WTC11 (cell line): Measurements from ENCODE around the gene CCDC3. TPM values are rescaled to one million over a fixed set of nuclear protein-coding genes. Genes with fewer than 3 reads are reported as not detected.

Experiments used
- ATAC-seq: fragments of 200-7000 bp; cut with Tn5 transposase; 2 replicates; pipeline ENCODE4 v1.10.0; 2021; ENCODE audit warnings: mild to moderate bottlenecking, moderate library complexity
- CTCF ChIA-PET: fragments of 300-600 bp; sonication (Branson Sonifier 250); formaldehyde crosslinking; loops from one replicate; lab custom pipeline; 2021; ENCODE audit warnings: antibody characterized with exemption; lab: Charles Lee
- POLR2A ChIA-PET: fragments of 350-600 bp; sonication (Branson Sonifier 250); formaldehyde crosslinking; loops from one replicate; lab custom pipeline; 2021; ENCODE audit warnings: antibody characterized with exemption; lab: Charles Lee
- DNase-seq: peaks from one replicate; pipeline ENCODE4 v3.0.0; 2021; ENCODE audit warnings: low spot score
- H3K27ac Mint-ChIP-seq: 2 replicates; pipeline ENCODE4 v1.8.0; 2021; ENCODE audit warnings: mixed read lengths
- H3K27me3 Mint-ChIP-seq: 2 replicates; pipeline ENCODE4 v1.8.0; 2021; ENCODE audit warnings: low read depth, mild to moderate bottlenecking, moderate library complexity, mixed read lengths
- H3K36me3 Mint-ChIP-seq: 2 replicates; pipeline ENCODE4 v1.8.0; 2021; ENCODE audit warnings: mixed read lengths
- H3K4me1 Mint-ChIP-seq: 2 replicates; pipeline ENCODE4 v1.8.0; 2022; ENCODE audit warnings: mixed read lengths
- H3K4me3 Mint-ChIP-seq: 2 replicates; pipeline ENCODE4 v1.8.0; 2021; ENCODE audit warnings: mild to moderate bottlenecking, moderate library complexity, mixed read lengths
- H3K9me3 Mint-ChIP-seq: 2 replicates; pipeline ENCODE4 v1.8.0; 2021; ENCODE audit warnings: mixed read lengths
- AR ChIP-seq: fragments of 250-450 bp; sonication (Bioruptor Pico); IDR thresholded peaks from 2 replicates; pipeline ENCODE4 v1.9.0; 2021; ENCODE audit warnings: mild to moderate bottlenecking
- ARID4B ChIP-seq: sonication (generic); formaldehyde crosslinking; IDR thresholded peaks from 2 replicates; pipeline ENCODE4 v1.8.0; 2023; ENCODE audit warnings: missing genetic modification reagents, mild to moderate bottlenecking, borderline replicate concordance
- FOXJ3 ChIP-seq: sonication (generic); formaldehyde crosslinking; IDR thresholded peaks from 2 replicates; pipeline ENCODE4 v1.9.0; 2021; ENCODE audit warnings: missing genetic modification reagents, mild to moderate bottlenecking, borderline replicate concordance
- GTF2I ChIP-seq: fragments of 250-450 bp; sonication (Bioruptor Pico); conservative IDR thresholded peaks from 2 replicates; pipeline ENCODE4 v1.4.0; 2021; ENCODE audit warnings: mild to moderate bottlenecking
- HMGA2 ChIP-seq: fragments of 250-450 bp; sonication (Bioruptor Pico); IDR thresholded peaks from 2 replicates; pipeline ENCODE4 v1.4.0; 2021; ENCODE audit warnings: mild to moderate bottlenecking, moderate library complexity
- IRF2 ChIP-seq: sonication (generic); formaldehyde crosslinking; IDR thresholded peaks from 2 replicates; pipeline ENCODE4 v1.8.0; 2022; ENCODE audit warnings: low read depth, missing genetic modification reagents, borderline replicate concordance
- MAX ChIP-seq: sonication (generic); formaldehyde crosslinking; IDR thresholded peaks from 2 replicates; pipeline ENCODE4 v1.8.0; 2022; ENCODE audit warnings: mild to moderate bottlenecking, missing genetic modification reagents
- NFATC4 ChIP-seq: fragments of 250-450 bp; sonication (Bioruptor Pico); IDR thresholded peaks from 2 replicates; pipeline ENCODE4 v1.9.0; 2021; ENCODE audit warnings: mild to moderate bottlenecking
- RELA ChIP-seq: sonication (generic); formaldehyde crosslinking; IDR thresholded peaks from 2 replicates; pipeline ENCODE4 v1.8.1; 2022; ENCODE audit warnings: missing genetic modification reagents, mild to moderate bottlenecking, borderline replicate concordance
- TCF7 ChIP-seq: sonication (generic); formaldehyde crosslinking; IDR thresholded peaks from 2 replicates; pipeline ENCODE4 v1.8.0; 2022; ENCODE audit warnings: mild to moderate bottlenecking, low read depth, missing genetic modification reagents, moderate library complexity
- TP53 ChIP-seq: sonication (generic); formaldehyde crosslinking; IDR thresholded peaks from 2 replicates; pipeline ENCODE4 v1.8.1; 2023; ENCODE audit warnings: mild to moderate bottlenecking, missing genetic modification reagents
- ZBTB43 ChIP-seq: sonication (generic); formaldehyde crosslinking; IDR thresholded peaks from 2 replicates; pipeline ENCODE4 v1.8.1; 2023; ENCODE audit warnings: mild to moderate bottlenecking, missing genetic modification reagents
- ZNF219 ChIP-seq: sonication (generic); formaldehyde crosslinking; IDR thresholded peaks from 2 replicates; pipeline ENCODE4 v1.8.0; 2023; ENCODE audit warnings: missing genetic modification reagents, mild to moderate bottlenecking, borderline replicate concordance
- ZNF423 ChIP-seq: fragments of 250-450 bp; sonication (Bioruptor Pico); IDR thresholded peaks from 2 replicates; pipeline ENCODE4 v2.1.2; 2022; ENCODE audit warnings: mild to moderate bottlenecking, moderate library complexity
- total RNA-seq: library from RNA; stranded (reverse); gene quantifications from 3 replicates; pipeline ENCODE4 v1.2.3, GENCODE V29; 2021
- TF ChIP-seq, protein P1 (sequence below): sonication (generic); formaldehyde crosslinking; IDR thresholded peaks from 2 replicates; pipeline ENCODE4 v1.8.1; 2023; ENCODE audit warnings: mild to moderate bottlenecking, missing genetic modification reagents, borderline replicate concordance

Gene CCDC3
- total RNA-seq, 1 experiment from 2014 or later, result 3.5 TPM

DNA sequence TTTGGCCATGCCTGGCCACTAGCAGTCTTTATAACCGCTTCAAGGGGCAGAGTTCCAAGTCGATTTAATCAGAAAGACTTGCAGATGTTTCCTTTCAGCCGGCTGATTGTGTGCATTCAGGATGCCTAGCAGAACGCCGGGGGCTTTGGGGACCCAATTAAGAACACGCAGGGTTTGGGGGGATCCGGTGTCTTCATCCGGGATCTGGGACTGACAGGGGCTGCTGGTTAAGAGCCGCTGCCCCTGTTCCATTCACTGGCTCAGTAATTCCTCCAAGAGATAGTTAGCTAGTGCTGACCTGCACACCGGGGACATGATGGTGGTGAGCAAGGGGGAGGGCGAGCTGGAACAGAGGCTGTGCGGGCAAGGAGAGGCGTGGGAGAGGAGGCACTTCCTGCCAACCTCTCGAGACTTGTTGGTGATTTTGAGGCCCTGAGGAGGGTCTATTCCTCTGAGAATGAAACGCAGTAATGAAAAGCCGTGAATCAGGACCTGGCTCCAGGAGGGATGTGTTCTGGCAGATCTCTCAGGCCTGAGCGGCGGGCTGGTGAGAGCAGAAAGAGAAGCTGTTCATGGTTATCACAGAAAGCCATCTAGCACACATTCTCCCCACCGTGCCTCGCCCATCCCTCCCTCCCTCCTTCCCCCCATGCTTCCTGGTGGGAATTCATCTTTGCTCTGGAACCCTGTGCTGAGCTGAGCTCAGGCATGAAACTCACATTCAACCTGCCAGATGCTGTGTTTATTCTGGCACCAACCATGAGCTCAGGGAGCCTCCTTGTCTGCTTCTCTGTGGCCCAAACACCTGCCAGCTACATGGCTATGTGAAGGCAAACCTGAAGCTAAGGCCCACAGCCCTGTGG is 152.0 kb downstream of the CCDC3 start:
- Mint-ChIP-seq H3K36me3 (no peaks in the 10 kb centered on the region), H3K9me3 (peaks cover 13% of the 10 kb centered on the region), H3K27ac (no peak overlapping the region), H3K4me3 (no peak overlapping the region), H3K27me3 (no peaks in the 10 kb centered on the region; the same call in 1 of the 2 replicates), H3K4me1 (no peaks in the 10 kb centered on the region)
- no peak for DNase-seq
- POLR2A ChIA-PET, result interaction anchor here (0.6 kb wide), 1 partner anchor 37 kb away, joined by 3 read pairs; no protein-coding TSS in a partner anchor
- ATAC-seq, result no peak
- CTCF ChIA-PET, result interaction anchor here (1.1 to 1.5 kb wide), 7 partner anchors 10 to 225 kb away, joined by 3 to 5 read pairs (median 4); no protein-coding TSS in a partner anchor
- TF ChIP-seq ARID4B (CRISPR knock-in tag) (no peak), ZBTB43 (CRISPR knock-in tag) (no peak), TP53 (no peak), AR (CRISPR knock-in tag) (no peak), HMGA2 (CRISPR knock-in tag) (no peak), ZNF219 (CRISPR knock-in tag) (no peak), IRF2 (CRISPR knock-in tag) (no peak), ZNF423 (CRISPR knock-in tag) (no peak), MAX (CRISPR knock-in tag) (no peak), GTF2I (CRISPR knock-in tag) (no peak), RELA (CRISPR knock-in tag) (no peak), FOXJ3 (CRISPR knock-in tag) (no peak), NFATC4 (CRISPR knock-in tag) (no peak), TCF7 (no peak)
- TF ChIP-seq, protein P1, sequence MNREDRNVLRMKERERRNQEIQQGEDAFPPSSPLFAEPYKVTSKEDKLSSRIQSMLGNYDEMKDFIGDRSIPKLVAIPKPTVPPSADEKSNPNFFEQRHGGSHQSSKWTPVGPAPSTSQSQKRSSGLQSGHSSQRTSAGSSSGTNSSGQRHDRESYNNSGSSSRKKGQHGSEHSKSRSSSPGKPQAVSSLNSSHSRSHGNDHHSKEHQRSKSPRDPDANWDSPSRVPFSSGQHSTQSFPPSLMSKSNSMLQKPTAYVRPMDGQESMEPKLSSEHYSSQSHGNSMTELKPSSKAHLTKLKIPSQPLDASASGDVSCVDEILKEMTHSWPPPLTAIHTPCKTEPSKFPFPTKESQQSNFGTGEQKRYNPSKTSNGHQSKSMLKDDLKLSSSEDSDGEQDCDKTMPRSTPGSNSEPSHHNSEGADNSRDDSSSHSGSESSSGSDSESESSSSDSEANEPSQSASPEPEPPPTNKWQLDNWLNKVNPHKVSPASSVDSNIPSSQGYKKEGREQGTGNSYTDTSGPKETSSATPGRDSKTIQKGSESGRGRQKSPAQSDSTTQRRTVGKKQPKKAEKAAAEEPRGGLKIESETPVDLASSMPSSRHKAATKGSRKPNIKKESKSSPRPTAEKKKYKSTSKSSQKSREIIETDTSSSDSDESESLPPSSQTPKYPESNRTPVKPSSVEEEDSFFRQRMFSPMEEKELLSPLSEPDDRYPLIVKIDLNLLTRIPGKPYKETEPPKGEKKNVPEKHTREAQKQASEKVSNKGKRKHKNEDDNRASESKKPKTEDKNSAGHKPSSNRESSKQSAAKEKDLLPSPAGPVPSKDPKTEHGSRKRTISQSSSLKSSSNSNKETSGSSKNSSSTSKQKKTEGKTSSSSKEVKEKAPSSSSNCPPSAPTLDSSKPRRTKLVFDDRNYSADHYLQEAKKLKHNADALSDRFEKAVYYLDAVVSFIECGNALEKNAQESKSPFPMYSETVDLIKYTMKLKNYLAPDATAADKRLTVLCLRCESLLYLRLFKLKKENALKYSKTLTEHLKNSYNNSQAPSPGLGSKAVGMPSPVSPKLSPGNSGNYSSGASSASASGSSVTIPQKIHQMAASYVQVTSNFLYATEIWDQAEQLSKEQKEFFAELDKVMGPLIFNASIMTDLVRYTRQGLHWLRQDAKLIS (CRISPR knock-in tag), result no peak
- TF ChIP-seq, all 79 proteins: peak for 0
